Gastroesophageal sphincter (tissue), 3 donors: ENCODE measurements around the gene DRC7.

Experiments used
- EP300 ChIP-seq: sonication (generic); formaldehyde crosslinking; IDR thresholded peaks from one replicate; pipeline ENCODE4 v1.6.1; 2017; ENCODE audit warnings: antibody characterized with exemption, mild to moderate bottlenecking
- POLR2A ChIP-seq, 2 donors: fragments of 450-650 bp; IDR thresholded peaks; one replicate each; pipeline ENCODE4 v1.6.1; 2017; ENCODE audit warnings: antibody characterized with exemption in 2 of 2, mild to moderate bottlenecking in 2 of 2, moderate library complexity in 1 of 2
- POLR2AphosphoS5 ChIP-seq: sonication (generic); formaldehyde crosslinking; IDR thresholded peaks from one replicate; pipeline ENCODE4 v1.6.1; 2017; ENCODE audit warnings: antibody characterized with exemption
- TF ChIP-seq, protein P1 (sequence below), 4 experiments: fragments of 200-600 bp in 2 of 4; fragments of 450-650 bp in 2 of 4; sonication (generic) in 1 of 4; IDR thresholded peaks; one replicate each; pipeline ENCODE4 v1.5.1; 2017 to 2019; ENCODE audit warnings: antibody characterized with exemption in 4 of 4, mild to moderate bottlenecking in 2 of 4, moderate library complexity in 2 of 4

DNA sequence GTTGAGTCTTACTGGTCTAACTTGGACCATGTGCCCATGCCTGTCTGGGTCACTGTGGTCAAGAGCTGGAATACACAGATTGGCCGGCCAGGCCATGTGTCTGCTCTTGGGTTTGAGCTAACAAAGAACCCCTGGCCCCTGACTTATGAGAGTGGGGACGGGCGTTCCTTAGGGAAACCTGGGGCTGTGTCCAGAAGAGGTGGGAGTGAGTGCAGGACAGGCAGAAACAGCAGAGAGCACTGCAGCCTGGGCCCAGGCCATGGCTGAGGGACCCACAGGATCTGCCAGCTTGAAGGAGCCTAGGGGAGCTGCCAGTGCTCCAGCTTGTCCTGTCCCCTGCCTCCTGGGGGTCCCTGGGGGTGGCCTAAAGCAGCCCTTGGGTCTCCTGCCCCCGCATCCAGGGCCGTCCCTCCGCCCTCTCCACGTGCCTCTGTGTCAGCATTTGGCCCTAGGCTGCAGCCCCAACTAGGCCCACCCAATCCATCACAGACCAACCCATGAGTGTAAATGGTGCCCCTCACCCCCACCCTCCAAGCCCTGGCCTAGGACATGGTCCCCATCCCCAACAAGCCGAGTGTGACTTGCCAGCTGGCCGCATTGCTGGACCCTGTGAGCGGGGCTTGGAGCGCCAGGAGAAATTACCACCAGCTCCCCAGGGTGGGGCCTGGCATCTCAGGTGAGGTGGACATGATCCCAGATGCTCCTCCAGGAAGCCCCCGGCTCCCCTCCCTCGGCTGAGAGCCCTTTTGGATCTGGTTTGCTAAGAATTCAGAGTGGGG, 12.5 kb upstream of the DRC7 start:
- TF ChIP-seq, protein P1, sequence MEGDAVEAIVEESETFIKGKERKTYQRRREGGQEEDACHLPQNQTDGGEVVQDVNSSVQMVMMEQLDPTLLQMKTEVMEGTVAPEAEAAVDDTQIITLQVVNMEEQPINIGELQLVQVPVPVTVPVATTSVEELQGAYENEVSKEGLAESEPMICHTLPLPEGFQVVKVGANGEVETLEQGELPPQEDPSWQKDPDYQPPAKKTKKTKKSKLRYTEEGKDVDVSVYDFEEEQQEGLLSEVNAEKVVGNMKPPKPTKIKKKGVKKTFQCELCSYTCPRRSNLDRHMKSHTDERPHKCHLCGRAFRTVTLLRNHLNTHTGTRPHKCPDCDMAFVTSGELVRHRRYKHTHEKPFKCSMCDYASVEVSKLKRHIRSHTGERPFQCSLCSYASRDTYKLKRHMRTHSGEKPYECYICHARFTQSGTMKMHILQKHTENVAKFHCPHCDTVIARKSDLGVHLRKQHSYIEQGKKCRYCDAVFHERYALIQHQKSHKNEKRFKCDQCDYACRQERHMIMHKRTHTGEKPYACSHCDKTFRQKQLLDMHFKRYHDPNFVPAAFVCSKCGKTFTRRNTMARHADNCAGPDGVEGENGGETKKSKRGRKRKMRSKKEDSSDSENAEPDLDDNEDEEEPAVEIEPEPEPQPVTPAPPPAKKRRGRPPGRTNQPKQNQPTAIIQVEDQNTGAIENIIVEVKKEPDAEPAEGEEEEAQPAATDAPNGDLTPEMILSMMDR (IDR thresholded peaks at IDR 0.05) = no peak
- TF ChIP-seq POLR2A (IDR thresholded peaks at IDR 0.05) (no peak), POLR2AphosphoS5 (no peak), EP300 (no peak)
